GM12865 (cell line): ENCODE results near the gene ASPA.

Experiments
- DNase-seq: peaks from one replicate; pipeline ENCODE4 v3.0.0; 2010; ENCODE audit warnings: low read depth
- H3K4me3 ChIP-seq: 2 replicates; pipeline ENCODE4 v1.5.1; 2011; ENCODE audit warnings: mild to moderate bottlenecking, low read depth, low read length, control low read depth
- CTCF ChIP-seq: IDR thresholded peaks from 2 replicates; pipeline ENCODE4 v1.5.1; 2011; ENCODE audit warnings: low read length, control low read depth, low read depth, inconsistent platforms; ENCODE audit not compliant: insufficient read depth; ENCODE audit errors: missing control alignments

Gene ASPA

DNA sequence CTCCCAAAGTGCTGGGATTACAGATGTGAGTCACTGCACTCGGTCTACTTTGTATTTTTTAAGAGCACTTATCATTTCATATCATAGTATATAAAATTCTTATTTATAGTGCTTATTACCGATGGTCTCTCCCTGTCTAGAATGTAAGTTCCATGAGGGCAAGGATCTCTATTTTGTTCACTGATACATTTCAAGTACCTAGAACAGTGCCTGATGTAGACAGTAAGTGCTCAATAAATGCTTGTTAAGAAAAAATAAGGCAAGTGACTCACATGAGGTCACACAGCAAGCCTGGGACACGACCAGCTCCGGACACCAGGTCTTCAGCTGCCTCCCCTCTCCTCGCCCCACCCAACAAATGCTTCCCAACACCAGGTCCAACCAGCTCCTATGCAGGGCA is 58.0 kb downstream of the ASPA start:
- no peak for TF ChIP-seq CTCF
- no peak overlapping the region for H3K4me3 ChIP-seq
- no peak for DNase-seq

DNA sequence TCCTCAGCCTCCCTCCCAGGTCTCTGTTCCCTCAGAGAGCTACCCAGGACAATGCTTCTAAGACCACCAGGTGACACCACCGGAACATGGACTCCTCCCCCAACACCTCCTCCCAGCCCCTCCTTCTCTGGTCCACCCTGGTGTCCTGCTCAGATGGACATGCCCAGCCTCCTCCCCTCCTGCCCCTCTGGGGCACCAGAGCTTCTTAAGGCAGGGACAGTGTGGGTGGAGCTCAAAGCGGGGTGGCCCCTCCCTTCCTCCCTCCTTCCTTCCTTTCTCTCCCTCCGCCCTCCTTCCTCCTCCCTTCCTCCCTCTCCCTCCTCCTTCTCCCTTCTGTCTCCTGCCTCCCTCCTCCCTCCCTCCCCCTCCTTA is 59.1 kb downstream of the ASPA start:
- peak overlapping the region; percentile 24; the same call in 1 of the 2 replicates for H3K4me3 ChIP-seq
- no peak for TF ChIP-seq CTCF
- peak; percentile 38 for DNase-seq

- peak; percentile 87 for DNase-seq
- TF ChIP-seq CTCF = peak; percentile 81
- peak overlapping the region; percentile 42 for H3K4me3 ChIP-seq
Measured at GRCh38 chr17:3535253-3535995, 59.6 kb downstream of the ASPA start.

DNA sequence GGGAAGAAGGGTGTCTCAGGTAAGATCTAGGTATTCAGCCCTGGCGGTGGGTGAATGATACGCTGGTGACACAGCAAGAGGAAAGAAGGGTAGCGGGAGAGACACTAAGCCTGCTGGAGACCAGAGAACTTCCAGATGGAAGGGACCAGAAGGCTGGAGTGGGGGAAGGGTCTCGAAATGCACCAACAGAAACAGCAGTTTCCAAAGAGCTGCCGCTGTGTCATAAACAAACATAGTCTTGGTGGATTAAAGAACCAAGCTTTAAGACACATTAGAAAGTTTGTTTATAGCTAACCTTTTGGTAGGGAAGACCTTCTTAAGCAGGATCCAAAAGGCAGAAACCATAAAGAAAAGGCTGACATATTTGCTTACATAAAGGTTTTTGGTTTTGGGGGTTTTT is 60.9 kb downstream of the ASPA start:
- no peak for DNase-seq
- no peak overlapping the region for H3K4me3 ChIP-seq
- TF ChIP-seq CTCF = no peak

DNA sequence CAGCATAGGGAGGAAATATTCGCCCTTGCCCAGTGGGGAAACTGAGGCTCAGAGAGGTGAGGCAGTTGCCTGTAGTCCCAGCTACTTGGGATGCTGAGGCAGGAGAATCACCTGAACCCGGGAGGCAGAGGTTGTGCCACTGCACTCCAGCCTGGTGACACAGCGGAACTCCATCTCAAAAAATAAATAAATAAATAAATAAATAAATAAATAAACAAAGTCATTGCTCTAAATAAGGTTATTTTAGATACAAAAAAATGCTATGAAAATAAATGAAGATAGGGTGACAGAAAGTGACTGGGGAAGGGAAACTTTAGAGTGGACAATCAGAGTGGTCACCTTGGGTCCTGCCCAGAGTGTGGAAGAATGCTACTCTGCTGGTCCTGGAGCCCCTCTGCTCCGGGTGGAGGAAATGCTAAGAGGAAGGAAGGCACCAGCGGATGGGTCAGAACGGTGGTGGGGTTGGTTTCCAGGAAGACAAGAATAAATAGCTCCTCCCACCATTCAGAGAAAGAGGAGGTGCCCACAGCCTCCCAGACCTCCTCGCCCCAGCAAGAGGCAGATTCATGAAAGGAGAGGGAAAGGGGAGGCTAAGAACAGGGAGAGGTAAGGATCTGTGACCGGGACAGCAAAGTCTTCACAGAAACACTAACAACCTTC is 64.2 kb downstream of the ASPA start:
- TF ChIP-seq CTCF = no peak
- DNase-seq = no peak
- no peak overlapping the region for H3K4me3 ChIP-seq

- no peak for DNase-seq
- H3K4me3 ChIP-seq = no peak overlapping the region
- TF ChIP-seq CTCF = no peak
Measured at GRCh38 chr17:3542410-3543088, 66.8 kb downstream of the ASPA start.

DNA sequence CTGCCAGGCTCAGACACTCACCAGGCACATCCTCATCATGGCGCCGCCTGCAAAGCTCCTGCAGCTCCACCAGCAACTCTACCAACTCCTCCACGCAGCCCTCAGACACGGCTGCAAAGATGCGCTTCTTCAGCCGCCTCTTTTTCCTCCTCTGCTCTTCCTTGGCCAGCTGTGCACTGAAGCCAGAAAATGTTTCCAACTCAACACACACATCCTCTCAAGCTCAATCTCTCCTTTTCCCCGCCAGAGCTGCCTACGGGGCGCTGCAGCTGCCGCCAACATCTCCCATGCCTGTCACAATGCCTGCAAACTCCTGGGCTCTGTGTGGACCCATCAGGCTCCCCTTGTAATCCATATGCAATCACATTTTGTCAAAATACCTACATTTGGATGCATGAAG is 67.7 kb downstream of the ASPA start:
- TF ChIP-seq CTCF = no peak
- no peak overlapping the region for H3K4me3 ChIP-seq
- DNase-seq = no peak
